Left renal cortex interstitium (tissue), 4 donors: ENCODE measurements around the gene RTN4RL2. TPM values are rescaled to one million over a fixed set of nuclear protein-coding genes. Genes with fewer than 3 reads are reported as not detected.

Experiments
- DNase-seq, 4 donors: peaks; one replicate each; pipeline ENCODE4 v3.0.0-alpha.2; 2013; ENCODE audit warnings: low read depth in 4 of 4, low spot score in 2 of 4, missing footprints in 1 of 4
- polyA plus RNA-seq, 4 donors: library from polyadenylated mRNA; unstranded; fragments of 120-200 nt; gene quantifications; one replicate each; pipeline ENCODE4 v1.2.1, GENCODE V29; 2013; ENCODE audit not compliant: insufficient read length in 4 of 4

Gene RTN4RL2
- polyA plus RNA-seq, 4 donors: 3.0 to 3.9 (median 3.2) TPM

DNA sequence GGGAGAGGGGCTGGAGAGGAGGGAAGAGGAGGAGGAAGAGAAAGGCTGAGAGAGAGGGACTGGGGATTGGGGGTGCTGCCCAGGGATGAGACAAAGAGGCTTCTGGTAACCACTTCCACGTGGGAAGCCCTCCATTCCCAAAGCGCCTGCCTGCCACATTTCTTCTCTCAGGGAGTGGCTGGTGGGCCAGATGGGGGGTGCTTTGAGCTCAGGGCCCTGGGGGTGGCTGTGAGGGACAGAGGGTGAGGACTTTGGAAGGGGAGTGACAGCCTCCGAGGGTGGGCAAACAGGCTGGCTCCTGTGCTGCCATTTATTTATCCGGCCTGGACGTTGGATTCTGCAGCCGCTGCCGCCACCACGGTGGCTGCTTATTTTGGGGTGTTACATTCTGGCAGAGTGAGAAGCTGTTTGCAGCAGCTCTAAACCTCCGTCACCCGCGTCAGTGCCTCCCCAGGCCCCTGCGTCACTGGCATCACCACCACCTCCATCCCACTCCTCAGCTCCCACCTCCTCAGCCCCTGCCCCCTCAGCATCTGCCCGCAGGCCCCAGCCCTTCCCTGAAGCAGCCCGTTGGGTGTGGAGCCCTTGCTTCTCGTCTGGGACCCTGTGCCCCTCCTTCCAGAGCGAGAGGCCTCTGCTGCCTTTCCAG lies 1.6 kb downstream of the RTN4RL2 start:
- DNase-seq: no peak

DNA sequence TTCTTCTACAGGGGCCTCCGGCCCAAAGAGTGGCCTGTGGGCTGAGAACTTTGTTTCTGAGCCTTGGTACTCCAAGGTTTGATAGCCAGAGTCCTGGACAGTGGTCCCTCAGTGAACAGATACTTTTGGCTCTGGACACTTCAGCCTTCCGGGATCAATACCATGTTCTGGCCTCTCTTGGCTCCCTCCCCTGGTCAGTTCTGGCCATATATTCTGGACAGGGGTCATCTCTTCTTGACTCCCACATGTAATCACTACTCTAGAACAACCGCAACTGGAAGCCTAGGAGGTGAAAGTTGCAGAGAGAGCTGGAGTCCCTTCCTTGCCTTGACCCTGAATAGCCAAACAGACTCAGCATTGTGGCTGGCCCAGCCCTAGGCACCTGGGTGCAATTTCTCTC lies 2.3 kb downstream of the RTN4RL2 start:
- no peak for DNase-seq

DNA sequence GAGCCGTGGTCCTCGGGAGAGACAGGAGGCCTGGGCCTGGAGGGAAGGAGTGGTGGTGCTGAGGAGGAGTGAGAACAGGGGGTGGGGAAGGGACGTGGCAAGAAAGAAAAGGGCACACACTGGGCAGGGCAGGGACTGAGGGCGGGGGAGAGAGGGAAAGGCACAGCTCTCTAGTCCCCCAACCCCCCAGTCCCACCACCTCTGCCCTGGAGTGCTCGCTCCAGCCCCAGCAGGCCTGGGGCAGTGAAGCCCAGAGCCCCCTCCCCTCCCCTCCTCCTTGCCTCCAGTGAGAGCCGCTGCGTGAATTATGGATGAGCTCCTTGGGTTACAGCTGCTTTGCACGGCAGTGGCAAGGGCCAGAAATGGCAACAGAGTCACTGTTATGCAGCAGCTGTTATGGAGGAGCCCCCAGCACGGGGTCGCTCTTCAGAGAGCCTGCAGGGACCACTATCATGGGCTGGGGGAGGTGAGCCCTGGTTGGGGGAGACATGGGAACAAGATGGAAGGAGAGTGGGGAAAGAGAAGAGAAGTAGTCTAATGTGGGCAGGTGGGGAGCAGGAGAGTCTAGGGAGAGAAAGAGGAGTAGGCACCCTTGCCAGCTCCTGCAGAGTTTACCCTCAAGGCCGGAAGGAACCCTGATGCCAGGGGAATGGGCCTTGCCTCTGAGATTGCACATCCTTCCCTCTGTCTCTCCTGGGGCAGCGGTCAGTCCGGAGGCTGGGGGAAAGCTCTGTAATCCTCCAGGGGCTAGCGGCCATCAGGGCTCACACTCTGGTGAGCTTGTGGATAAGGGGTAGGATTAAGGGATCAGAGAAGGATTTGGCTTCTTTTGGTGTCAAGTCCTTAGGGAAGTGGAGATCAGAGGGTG lies 3.6 kb downstream of the RTN4RL2 start:
- DNase-seq: no peak

GRCh38 chr11:57464539-57465181 lies 4.3 kb downstream of the RTN4RL2 start:
- no peak for DNase-seq

- no peak for DNase-seq
These were observed 6.4 kb downstream of the RTN4RL2 start for GRCh38 chr11:57466680-57467079.

- DNase-seq: no peak
These were observed 7.3 kb downstream of the RTN4RL2 start for GRCh38 chr11:57467508-57468157.

- no peak for DNase-seq
These were observed 7.9 kb downstream of the RTN4RL2 start for GRCh38 chr11:57468276-57468675.

DNA sequence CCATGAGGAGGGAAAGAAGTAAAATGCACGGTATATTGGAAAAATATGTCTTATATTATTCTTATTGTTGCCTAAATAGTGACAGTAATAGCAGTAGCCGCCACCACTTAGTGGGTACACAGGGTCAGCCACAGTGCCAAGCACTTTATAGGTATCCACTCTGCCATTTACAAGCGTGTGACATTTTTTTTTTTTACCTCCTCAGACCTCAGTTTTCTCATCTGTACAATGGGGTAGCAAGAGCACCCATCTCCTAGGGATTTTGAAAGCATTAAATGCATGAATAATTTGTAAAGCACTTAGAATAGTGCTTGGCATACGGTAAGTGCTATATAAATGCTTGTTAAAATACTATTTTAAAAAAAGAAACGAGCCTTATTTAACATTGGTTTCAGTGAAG lies 8.9 kb downstream of the RTN4RL2 start:
- DNase-seq: no peak

- no peak for DNase-seq
These were observed 11.2 kb downstream of the RTN4RL2 start for GRCh38 chr11:57471496-57471895.

- no peak for DNase-seq
These were observed 13.0 kb downstream of the RTN4RL2 start for GRCh38 chr11:57473285-57473841.

DNA sequence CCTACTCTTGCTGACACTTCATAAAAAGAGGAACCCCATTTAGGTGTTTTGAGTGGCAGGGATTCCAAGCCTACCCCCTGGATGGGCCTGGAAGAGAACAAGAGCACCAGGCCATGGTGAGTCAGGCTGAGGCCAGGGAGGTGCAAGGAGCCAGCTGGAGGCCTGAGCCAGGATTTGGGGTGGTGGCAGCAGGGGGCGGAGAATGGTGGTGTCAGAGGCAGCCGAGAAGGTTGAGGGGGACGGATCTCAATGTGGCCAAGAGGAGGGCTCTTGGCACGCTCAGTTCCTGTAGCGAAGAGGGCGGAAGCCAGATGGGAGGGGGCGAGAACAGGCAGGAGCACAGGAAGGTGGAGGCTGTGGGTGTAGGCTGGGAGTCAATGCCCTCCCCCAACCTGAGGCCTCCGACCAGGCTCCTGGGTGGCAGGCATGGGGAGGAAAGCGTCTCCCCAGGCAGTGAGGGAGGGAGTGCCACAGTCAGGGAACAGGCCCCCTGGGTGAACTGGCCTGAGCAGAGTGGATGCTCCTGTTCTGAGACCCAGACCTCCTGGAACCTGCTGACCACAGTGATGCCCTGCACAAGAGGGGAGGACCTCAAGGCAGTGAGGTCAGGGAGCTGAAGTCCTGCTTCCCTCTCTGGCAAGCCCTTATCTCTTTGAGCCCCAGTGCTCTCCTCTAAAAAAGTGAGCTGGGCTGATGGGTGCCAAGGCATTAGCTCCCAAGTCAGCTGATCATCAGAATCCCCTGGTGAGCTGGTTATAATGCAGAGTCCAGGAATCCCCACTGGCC lies 13.9 kb downstream of the RTN4RL2 start:
- DNase-seq: no peak

DNA sequence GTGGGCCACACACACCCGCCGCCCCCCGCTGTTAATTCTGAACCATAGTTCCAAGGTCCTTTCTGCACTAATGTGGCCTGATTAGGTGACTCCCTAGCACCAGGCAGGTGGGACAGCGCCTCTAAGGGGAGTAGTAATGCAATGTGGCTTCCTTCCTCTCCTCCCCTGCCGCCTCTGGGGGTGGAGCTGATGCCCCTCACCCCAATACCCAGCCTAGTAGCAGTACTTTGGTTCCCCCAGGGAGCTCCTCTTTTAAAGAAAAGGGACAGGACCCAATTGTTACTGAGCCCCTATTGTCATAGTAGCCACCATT lies 14.4 kb downstream of the RTN4RL2 start:
- no peak for DNase-seq

DNA sequence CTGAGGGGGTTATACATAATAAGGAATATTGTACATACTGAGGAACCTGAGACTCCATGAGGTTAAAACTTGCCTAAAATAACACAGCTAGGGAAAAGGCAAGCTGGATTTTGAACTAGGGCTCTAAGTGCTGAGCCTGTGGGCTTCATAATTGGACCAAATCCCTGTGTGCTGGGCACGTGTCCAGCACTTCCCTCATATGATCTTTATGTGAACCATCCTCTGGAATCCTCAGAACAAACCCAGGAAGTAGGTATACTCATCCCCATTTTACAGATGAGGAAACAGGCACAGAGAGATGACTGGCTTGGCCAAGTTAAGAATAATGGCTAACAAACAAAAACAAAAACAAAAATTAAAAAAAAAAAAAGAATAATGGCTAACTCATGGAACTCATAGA lies 14.9 kb downstream of the RTN4RL2 start:
- DNase-seq: no peak

DNA sequence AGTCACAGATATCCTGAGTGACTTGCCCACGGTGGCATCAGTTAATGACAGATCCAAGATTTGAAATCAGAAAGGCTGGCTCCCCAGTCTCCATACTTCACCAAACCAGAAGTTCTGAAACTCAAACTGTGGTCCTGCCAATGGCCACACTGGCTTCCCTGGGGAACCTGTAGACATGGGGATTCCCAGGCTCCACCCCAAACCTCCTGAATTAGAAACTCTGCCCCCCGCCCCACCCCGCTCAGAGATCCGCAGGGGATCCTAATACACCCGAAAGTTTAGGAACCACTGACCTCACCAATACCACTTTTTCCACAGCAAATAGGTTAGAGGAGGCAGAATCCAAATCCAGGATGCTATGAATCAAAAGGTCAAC lies 15.3 kb downstream of the RTN4RL2 start:
- no peak for DNase-seq

- no peak for DNase-seq
These were observed 15.9 kb downstream of the RTN4RL2 start for GRCh38 chr11:57476047-57476756.

DNA sequence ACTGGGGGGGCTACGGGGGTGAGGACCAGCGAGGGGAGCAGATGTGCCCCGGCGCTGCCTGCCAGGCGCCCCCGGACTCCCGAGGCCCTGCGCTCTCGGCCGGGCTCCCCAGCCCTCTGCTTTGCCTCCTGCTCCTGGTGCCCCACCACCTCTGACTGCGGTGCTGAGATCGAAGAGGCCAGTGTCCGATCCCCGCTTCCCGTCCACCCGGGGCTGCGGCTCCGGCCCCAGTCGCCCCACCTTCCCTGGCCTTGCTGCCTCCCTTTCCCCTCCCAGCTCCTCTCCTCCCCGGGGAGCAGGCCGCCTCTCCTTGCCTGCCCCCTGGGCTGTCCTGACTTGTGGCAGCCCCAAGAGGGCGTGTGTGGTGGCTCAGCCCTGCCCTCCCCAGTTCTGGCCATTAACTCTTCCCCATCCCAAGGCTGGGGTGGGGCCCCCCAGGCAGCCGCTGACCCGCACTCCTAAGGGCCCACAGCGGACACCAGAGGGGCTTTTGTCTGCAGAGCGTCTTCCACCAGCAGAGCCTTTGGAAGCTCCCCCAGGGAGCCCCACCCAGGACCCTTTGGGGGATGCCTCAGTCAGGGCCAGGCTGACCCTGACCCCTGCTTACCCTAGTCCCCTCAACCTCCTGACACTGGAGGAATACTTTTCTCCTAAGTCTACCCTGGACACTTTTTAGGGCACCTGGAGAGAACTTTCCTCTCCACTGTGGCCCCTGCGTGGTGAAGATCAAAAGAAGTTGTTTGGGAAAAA lies 16.6 kb downstream of the RTN4RL2 start:
- no peak for DNase-seq

DNA sequence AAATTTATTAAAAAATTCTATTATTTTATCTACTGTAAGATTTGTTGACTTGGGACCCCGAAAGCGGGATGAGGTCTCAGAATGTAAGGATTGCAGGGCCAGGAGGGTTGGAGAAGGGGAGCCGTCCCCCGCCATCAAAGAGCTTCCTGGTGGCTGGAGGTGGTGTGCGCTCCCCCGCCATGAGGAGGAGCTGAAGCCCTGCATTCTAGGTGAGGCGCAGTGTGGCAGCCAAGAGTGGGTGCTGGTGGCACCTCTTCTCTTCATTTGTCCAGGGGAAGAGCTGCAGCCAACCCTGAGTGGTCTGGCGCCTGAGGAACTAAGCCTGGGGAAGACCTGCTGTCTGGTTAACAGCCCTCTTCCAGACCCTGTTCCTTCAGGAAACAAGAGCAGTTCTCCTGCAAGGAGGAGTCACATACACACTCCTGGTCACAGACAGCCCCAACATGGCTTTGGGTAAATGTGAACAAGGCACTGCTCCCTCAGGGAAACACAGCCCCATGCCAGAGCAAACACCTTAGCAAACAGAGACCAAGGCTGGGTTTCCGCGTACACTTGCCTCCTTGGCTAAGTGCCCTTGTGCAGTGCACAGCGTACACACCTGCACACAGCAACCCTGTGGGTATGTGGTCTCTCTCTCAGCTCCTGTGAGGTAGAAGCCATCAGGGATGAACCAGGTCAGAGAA lies 17.3 kb downstream of the RTN4RL2 start:
- DNase-seq: no peak

GRCh38 chr11:57479021-57479663 lies 18.8 kb downstream of the RTN4RL2 start:
- no peak for DNase-seq
